ENCODE data around the gene ALB.

DNA sequence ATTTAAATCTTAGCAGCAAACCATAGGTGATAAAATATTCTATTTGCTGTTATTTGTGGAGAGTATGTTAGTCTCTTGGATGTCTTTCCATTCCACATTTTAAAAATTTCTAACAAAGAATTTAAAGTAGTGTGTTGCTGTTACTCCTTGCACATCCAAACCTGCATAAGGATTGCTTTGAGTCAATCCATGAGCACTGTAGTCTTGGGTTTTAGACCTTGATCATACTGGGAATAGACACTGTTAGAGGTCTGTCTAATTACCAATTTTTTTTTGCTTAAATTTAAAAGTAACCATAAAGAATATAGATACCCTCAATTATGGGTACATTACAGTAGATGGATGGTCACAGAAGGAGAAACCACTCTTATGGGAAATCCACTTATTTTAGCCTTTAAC, 33.5 kb downstream of the ALB start:
- TF ChIP-seq, protein P1, sequence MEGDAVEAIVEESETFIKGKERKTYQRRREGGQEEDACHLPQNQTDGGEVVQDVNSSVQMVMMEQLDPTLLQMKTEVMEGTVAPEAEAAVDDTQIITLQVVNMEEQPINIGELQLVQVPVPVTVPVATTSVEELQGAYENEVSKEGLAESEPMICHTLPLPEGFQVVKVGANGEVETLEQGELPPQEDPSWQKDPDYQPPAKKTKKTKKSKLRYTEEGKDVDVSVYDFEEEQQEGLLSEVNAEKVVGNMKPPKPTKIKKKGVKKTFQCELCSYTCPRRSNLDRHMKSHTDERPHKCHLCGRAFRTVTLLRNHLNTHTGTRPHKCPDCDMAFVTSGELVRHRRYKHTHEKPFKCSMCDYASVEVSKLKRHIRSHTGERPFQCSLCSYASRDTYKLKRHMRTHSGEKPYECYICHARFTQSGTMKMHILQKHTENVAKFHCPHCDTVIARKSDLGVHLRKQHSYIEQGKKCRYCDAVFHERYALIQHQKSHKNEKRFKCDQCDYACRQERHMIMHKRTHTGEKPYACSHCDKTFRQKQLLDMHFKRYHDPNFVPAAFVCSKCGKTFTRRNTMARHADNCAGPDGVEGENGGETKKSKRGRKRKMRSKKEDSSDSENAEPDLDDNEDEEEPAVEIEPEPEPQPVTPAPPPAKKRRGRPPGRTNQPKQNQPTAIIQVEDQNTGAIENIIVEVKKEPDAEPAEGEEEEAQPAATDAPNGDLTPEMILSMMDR (conservative IDR thresholded peaks at IDR 0.05 in 1 of 2, IDR thresholded peaks at IDR 0.05 in 1 of 2; ENCODE audit: low read depth in 1 of 2, low read length in 2 of 2) = no peak
- TF ChIP-seq EZH2 (IDR thresholded peaks at IDR 0.05; ENCODE audit: low read length, missing control alignments) = no peak
